Omental fat pad (tissue), 4 donors: Measurements from ENCODE around the gene EEF1G. TPM values are rescaled to one million over a fixed set of nuclear protein-coding genes. Genes with fewer than 3 reads are reported as not detected.

ENCODE experiments used
- ATAC-seq: fragments of 150-250 bp; one replicate; pipeline ENCODE4 v1.9.1; 2016; ENCODE audit warnings: mild to moderate bottlenecking, moderate library complexity; ENCODE audit not compliant: low FRiP score
- DNase-seq: peaks from one replicate; pipeline ENCODE4 v3.0.0-alpha.2; 2019; ENCODE audit warnings: low spot score
- CTCF ChIP-seq, 3 donors: fragments of 450-650 bp; IDR thresholded peaks; one replicate each; pipeline ENCODE4 v1.5.1; 2016 to 2017; ENCODE audit warnings: antibody characterized with exemption in 3 of 3, mild to moderate bottlenecking in 3 of 3, moderate library complexity in 2 of 3
- total RNA-seq, 4 donors: library from RNA; depleted of rRNA; stranded (reverse); fragments of >200 nt; gene quantifications; one replicate each; pipeline ENCODE4 v1.1.0, GENCODE V29; 2016

Gene EEF1G
- total RNA-seq, 4 donors from 2014 or later: 1,194 to 1,561 (median 1,267) TPM

- DNase-seq (no peak), ATAC-seq (no peak)
- TF ChIP-seq CTCF (IDR thresholded peaks at IDR 0.05): no peak
These were observed 7.4 kb upstream of the EEF1G start for GRCh38 chr11:62580959-62581715.

GRCh38 chr11:62579252-62579651, 5.6 kb upstream of the EEF1G start:
- DNase-seq: no peak
- TF ChIP-seq CTCF (IDR thresholded peaks at IDR 0.05): no peak
- ATAC-seq: no peak

- DNase-seq (no peak), ATAC-seq (no peak)
- TF ChIP-seq CTCF (IDR thresholded peaks at IDR 0.05): no peak
These were observed 4.8 kb upstream of the EEF1G start for GRCh38 chr11:62578541-62578940.

GRCh38 chr11:62577046-62577714, 3.5 kb upstream of the EEF1G start:
- DNase-seq (no peak), ATAC-seq (no peak)

GRCh38 chr11:62575837-62576236, 2.1 kb upstream of the EEF1G start:
- no peak for DNase-seq
- no peak for TF ChIP-seq CTCF (IDR thresholded peaks at IDR 0.05)
- ATAC-seq: no peak

More at GRCh38 chr11:62577046-62577714, 3.5 kb upstream of the EEF1G start:
- no peak for TF ChIP-seq CTCF (IDR thresholded peaks at IDR 0.05)

- DNase-seq: no peak
- TF ChIP-seq CTCF (IDR thresholded peaks at IDR 0.05): no peak
- no peak for ATAC-seq
These were observed 1.5 kb upstream of the EEF1G start for GRCh38 chr11:62575156-62575555.
